ENCODE results near the gene RPS6KB2.

RPS6KB2 gene

GRCh38 chr11:67429038-67429668 lies 859 bp downstream of the RPS6KB2 start:
- Histone ChIP-seq H2BK120ac (ENCODE audit: insufficient read depth, low read length, poor library complexity) (no peak overlapping the region), H3K4me2 (ENCODE audit: low read length) (peak overlapping the region; percentile 60), H3K18ac (ENCODE audit: low read length) (no peak overlapping the region), H3K27ac (ENCODE audit: low read depth, low read length) (no peak overlapping the region), H3K4ac (ENCODE audit: low read depth, low read length) (peak overlapping the region; percentile 44), H3K9ac (ENCODE audit: low read length) (peak overlapping the region; percentile 91), H2AK5ac (ENCODE audit: low read length) (no peak overlapping the region), H4K91ac (ENCODE audit: low read depth, low read length) (peak overlapping the region; percentile 74), H3K23ac (ENCODE audit: low read length) (no peak overlapping the region), H3K79me1 (ENCODE audit: low read length) (peaks cover 8% of the 10 kb centered on the region), H3K79me2 (ENCODE audit: control insufficient read depth, insufficient read depth, low read length, poor library complexity) (peaks cover 5% of the 10 kb centered on the region), H2BK12ac (ENCODE audit: low read length) (no peak overlapping the region), H3K27me3 (ENCODE audit: insufficient read depth, low read length) (no peaks in the 10 kb centered on the region), H3K9me3 (ENCODE audit: insufficient read depth, low read depth, low read length) (no peaks in the 10 kb centered on the region), H4K12ac (ENCODE audit: low read depth, low read length) (no peak overlapping the region), H4K8ac (ENCODE audit: low read depth, low read length) (no peak overlapping the region), H2BK5ac (ENCODE audit: low read depth, low read length, poor library complexity) (no peak overlapping the region), H3K36me3 (ENCODE audit: control insufficient read depth in 1 of 2, insufficient read depth in 2 of 2, low read length in 2 of 2) (peaks cover 39 to 43% of the 10 kb centered on the region in 2 experiments), H3K4me3 (ENCODE audit: low read depth, low read length) (peak overlapping the region; percentile 91), H2AFZ (ENCODE audit: insufficient read depth, low read length, poor library complexity) (no peak overlapping the region), H3K4me1 (ENCODE audit: control insufficient read depth in 1 of 2, insufficient read depth in 2 of 2, low read length in 2 of 2) (peaks cover 0 to 9% of the 10 kb centered on the region in 2 experiments), H3K14ac (ENCODE audit: low read length) (no peak overlapping the region)
- no peak for DNase-seq
- no CpG with 5 or more reads among the region's 12 CpGs for WGBS (ENCODE audit: extremely low coverage, insufficient coverage, insufficient read length)

- Histone ChIP-seq H3K4ac (ENCODE audit: low read depth, low read length) (no peak overlapping the region), H2AK5ac (ENCODE audit: low read length) (no peak overlapping the region), H3K79me1 (ENCODE audit: low read length) (peaks cover 8% of the 10 kb centered on the region), H3K4me2 (ENCODE audit: low read length) (no peak overlapping the region), H3K9ac (ENCODE audit: low read length) (no peak overlapping the region), H3K79me2 (ENCODE audit: control insufficient read depth, insufficient read depth, low read length, poor library complexity) (peaks cover 5% of the 10 kb centered on the region), H2BK120ac (ENCODE audit: insufficient read depth, low read length, poor library complexity) (no peak overlapping the region), H4K8ac (ENCODE audit: low read depth, low read length) (no peak overlapping the region), H2AFZ (ENCODE audit: insufficient read depth, low read length, poor library complexity) (no peak overlapping the region), H2BK5ac (ENCODE audit: low read depth, low read length, poor library complexity) (no peak overlapping the region), H3K36me3 (ENCODE audit: control insufficient read depth in 1 of 2, insufficient read depth in 2 of 2, low read length in 2 of 2) (peaks cover 45 to 49% of the 10 kb centered on the region in 2 experiments), H3K18ac (ENCODE audit: low read length) (no peak overlapping the region), H3K27ac (ENCODE audit: low read depth, low read length) (no peak overlapping the region), H3K4me1 (ENCODE audit: control insufficient read depth in 1 of 2, insufficient read depth in 2 of 2, low read length in 2 of 2) (peaks cover 0 to 9% of the 10 kb centered on the region in 2 experiments), H2BK12ac (ENCODE audit: low read length) (no peak overlapping the region), H3K4me3 (ENCODE audit: low read depth, low read length) (no peak overlapping the region), H4K12ac (ENCODE audit: low read depth, low read length) (no peak overlapping the region), H3K14ac (ENCODE audit: low read length) (no peak overlapping the region), H3K27me3 (ENCODE audit: insufficient read depth, low read length) (no peaks in the 10 kb centered on the region), H3K23ac (ENCODE audit: low read length) (no peak overlapping the region), H4K91ac (ENCODE audit: low read depth, low read length) (no peak overlapping the region), H3K9me3 (ENCODE audit: insufficient read depth, low read depth, low read length) (no peaks in the 10 kb centered on the region)
- WGBS (ENCODE audit: extremely low coverage, insufficient coverage, insufficient read length): no CpG with 5 or more reads among the region's 11 CpGs
- DNase-seq: no peak
Measured at GRCh38 chr11:67429722-67430121, 1.4 kb downstream of the RPS6KB2 start.

- Histone ChIP-seq H3K14ac (ENCODE audit: low read length) (no peak overlapping the region), H4K8ac (ENCODE audit: low read depth, low read length) (no peak overlapping the region), H2AK5ac (ENCODE audit: low read length) (no peak overlapping the region), H3K36me3 (ENCODE audit: control insufficient read depth in 1 of 2, insufficient read depth in 2 of 2, low read length in 2 of 2) (peaks cover 60 to 62% of the 10 kb centered on the region in 2 experiments), H3K18ac (ENCODE audit: low read length) (no peak overlapping the region), H2BK5ac (ENCODE audit: low read depth, low read length, poor library complexity) (no peak overlapping the region), H4K91ac (ENCODE audit: low read depth, low read length) (no peak overlapping the region), H2BK12ac (ENCODE audit: low read length) (no peak overlapping the region), H3K4me2 (ENCODE audit: low read length) (no peak overlapping the region), H3K79me1 (ENCODE audit: low read length) (peaks cover 11% of the 10 kb centered on the region), H3K79me2 (ENCODE audit: control insufficient read depth, insufficient read depth, low read length, poor library complexity) (peaks cover 5% of the 10 kb centered on the region), H3K4me1 (ENCODE audit: control insufficient read depth in 1 of 2, insufficient read depth in 2 of 2, low read length in 2 of 2) (peaks cover 6 to 22% of the 10 kb centered on the region in 2 experiments), H3K9ac (ENCODE audit: low read length) (no peak overlapping the region), H3K9me3 (ENCODE audit: insufficient read depth, low read depth, low read length) (no peaks in the 10 kb centered on the region), H3K27ac (ENCODE audit: low read depth, low read length) (no peak overlapping the region), H4K12ac (ENCODE audit: low read depth, low read length) (no peak overlapping the region), H2BK120ac (ENCODE audit: insufficient read depth, low read length, poor library complexity) (no peak overlapping the region), H3K4ac (ENCODE audit: low read depth, low read length) (no peak overlapping the region), H2AFZ (ENCODE audit: insufficient read depth, low read length, poor library complexity) (no peak overlapping the region), H3K27me3 (ENCODE audit: insufficient read depth, low read length) (no peaks in the 10 kb centered on the region), H3K23ac (ENCODE audit: low read length) (no peak overlapping the region), H3K4me3 (ENCODE audit: low read depth, low read length) (no peak overlapping the region)
- peak; percentile 30 to 32 for DNase-seq
- no CpG with 5 or more reads among the region's 24 CpGs for WGBS (ENCODE audit: extremely low coverage, insufficient coverage, insufficient read length)
Measured at GRCh38 chr11:67431346-67432249, 3.3 kb downstream of the RPS6KB2 start.

GRCh38 chr11:67432655-67433349 lies 4.5 kb downstream of the RPS6KB2 start:
- no peak overlapping the region for H3K4me2 ChIP-seq (ENCODE audit: low read length)
- H4K12ac ChIP-seq (ENCODE audit: low read depth, low read length): no peak overlapping the region
- peaks cover 17% of the 10 kb centered on the region for H3K79me1 ChIP-seq (ENCODE audit: low read length)
- H3K23ac ChIP-seq (ENCODE audit: low read length): no peak overlapping the region
- H4K8ac ChIP-seq (ENCODE audit: low read depth, low read length): no peak overlapping the region
- no peak overlapping the region for H4K91ac ChIP-seq (ENCODE audit: low read depth, low read length)
- H3K27ac ChIP-seq (ENCODE audit: low read depth, low read length): no peak overlapping the region
- no peak overlapping the region for H3K9ac ChIP-seq (ENCODE audit: low read length)
- no peak overlapping the region for H2AK5ac ChIP-seq (ENCODE audit: low read length)
- no peak overlapping the region for H3K18ac ChIP-seq (ENCODE audit: low read length)
- peaks cover 64 to 66% of the 10 kb centered on the region in 2 experiments for H3K36me3 ChIP-seq (ENCODE audit: control insufficient read depth in 1 of 2, insufficient read depth in 2 of 2, low read length in 2 of 2)
- no peak overlapping the region for H2AFZ ChIP-seq (ENCODE audit: insufficient read depth, low read length, poor library complexity)
- H3K4ac ChIP-seq (ENCODE audit: low read depth, low read length): no peak overlapping the region
- no peak overlapping the region for H2BK12ac ChIP-seq (ENCODE audit: low read length)
- no CpG with 5 or more reads among the region's 22 CpGs for WGBS (ENCODE audit: extremely low coverage, insufficient coverage, insufficient read length)
- H2BK5ac ChIP-seq (ENCODE audit: low read depth, low read length, poor library complexity): no peak overlapping the region
- H3K4me3 ChIP-seq (ENCODE audit: low read depth, low read length): no peak overlapping the region
- peaks cover 5% of the 10 kb centered on the region for H3K79me2 ChIP-seq (ENCODE audit: control insufficient read depth, insufficient read depth, low read length, poor library complexity)
- H3K14ac ChIP-seq (ENCODE audit: low read length): no peak overlapping the region
- no peak overlapping the region for H2BK120ac ChIP-seq (ENCODE audit: insufficient read depth, low read length, poor library complexity)
- no peaks in the 10 kb centered on the region for H3K27me3 ChIP-seq (ENCODE audit: insufficient read depth, low read length)
- no peaks in the 10 kb centered on the region for H3K9me3 ChIP-seq (ENCODE audit: insufficient read depth, low read depth, low read length)
- peaks cover 12 to 30% of the 10 kb centered on the region in 2 experiments for H3K4me1 ChIP-seq (ENCODE audit: control insufficient read depth in 1 of 2, insufficient read depth in 2 of 2, low read length in 2 of 2)
- DNase-seq: no peak

All from trophoblast cell (in vitro differentiated cells and primary cell).